H1 (cell line): ENCODE data around the gene CRHR1. TPM values are rescaled to one million over a fixed set of nuclear protein-coding genes. Genes with fewer than 3 reads are reported as not detected.

Experiments
- CTCF ChIA-PET: fragments of 300-600 bp; sonication (Branson Sonifier 250); formaldehyde crosslinking; loops from one replicate; lab custom pipeline; 2021; ENCODE audit not compliant: partially characterized antibody; lab: Charles Lee
- POLR2A ChIA-PET: fragments of 300-600 bp; sonication (Branson Sonifier 250); formaldehyde crosslinking; loops from one replicate; lab custom pipeline; 2021; ENCODE audit warnings: inconsistent platforms; ENCODE audit not compliant: partially characterized antibody; lab: Charles Lee
- DNase-seq, 2 experiments: peaks; one replicate each; pipeline versions ENCODE4 v3.0.0 to v3.0.0-alpha.2; 2010 to 2022; ENCODE audit warnings: low spot score in 2 of 2, low read depth in 1 of 2, mixed read lengths in 1 of 2
- FAIRE-seq: peaks from 2 replicates; lab custom pipeline; 2011; peaks lifted over from hg19 to GRCh38; lab: Jason Lieb, UNC
- H2AFZ ChIP-seq: 2 replicates; pipeline ENCODE4 v1.8.1; 2012; ENCODE audit warnings: low read length, inconsistent platforms
- H2AK5ac ChIP-seq: 2 replicates; pipeline ENCODE4 v1.6.1; 2013; ENCODE audit warnings: low read depth, low read length
- H2BK120ac ChIP-seq: replicated peaks from 2 replicates; pipeline ENCODE3; 2013; ENCODE audit warnings: low read depth, low read length, inconsistent platforms
- H2BK12ac ChIP-seq: 2 replicates; pipeline ENCODE4 v1.6.1; 2013; ENCODE audit warnings: low read depth, low read length
- H2BK15ac ChIP-seq: 2 replicates; pipeline ENCODE4 v1.6.1; 2013; ENCODE audit warnings: low read length
- H2BK20ac ChIP-seq: 2 replicates; pipeline ENCODE4 v1.6.1; 2013; ENCODE audit warnings: low read length
- H2BK5ac ChIP-seq: 2 replicates; pipeline ENCODE4 v1.6.1; 2013; ENCODE audit warnings: low read depth, low read length
- H3K14ac ChIP-seq: 2 replicates; pipeline ENCODE4 v1.6.1; 2013; ENCODE audit warnings: inconsistent platforms; ENCODE audit not compliant: insufficient read length
- H3K18ac ChIP-seq: 2 replicates; pipeline ENCODE4 v1.6.1; 2013; ENCODE audit warnings: low read length; ENCODE audit errors: extremely low read depth
- H3K23ac ChIP-seq: 2 replicates; pipeline ENCODE4 v1.6.1; 2013; ENCODE audit warnings: inconsistent platforms; ENCODE audit not compliant: insufficient read length
- H3K23me2 ChIP-seq: 2 replicates; pipeline ENCODE4 v1.6.1; 2013; ENCODE audit warnings: low read depth, low read length
- H3K27ac ChIP-seq: 2 replicates; pipeline ENCODE4 v1.6.1; 2011; ENCODE audit warnings: low read depth, low read length, inconsistent platforms
- H3K27me3 ChIP-seq, 4 experiments: replicated peaks in 1 of 4; 1 replicate in 1 of 4; 2 replicates in 3 of 4; pipeline versions ENCODE4 v1.6.1 to v1.8.1; 2011 to 2013; ENCODE audit warnings: low read length in 3 of 4, mild to moderate bottlenecking in 3 of 4, inconsistent platforms in 2 of 4, mixed read lengths in 2 of 4, moderate library complexity in 1 of 4; ENCODE audit not compliant: control insufficient read depth in 3 of 4, insufficient read depth in 3 of 4; ENCODE audit errors: extremely low read depth in 1 of 4
- H3K36me3 ChIP-seq, 4 experiments: 2 replicates each; pipeline versions ENCODE4 v1.6.1 to v1.8.1; 2011 to 2013; ENCODE audit warnings: mild to moderate bottlenecking in 4 of 4, low read length in 3 of 4, moderate library complexity in 2 of 4, control low read depth in 1 of 4, inconsistent platforms in 1 of 4; ENCODE audit not compliant: insufficient read depth in 4 of 4, control insufficient read depth in 2 of 4
- H3K4ac ChIP-seq: replicated peaks from 2 replicates; pipeline ENCODE3; 2013; ENCODE audit warnings: low read length, low read depth, mixed read lengths, inconsistent platforms; ENCODE audit not compliant: insufficient read length
- H3K4me1 ChIP-seq, 4 experiments: replicated peaks in 1 of 4; 1 replicate in 1 of 4; 2 replicates in 3 of 4; pipeline versions ENCODE4 v1.6.1 to v1.8.1; 2011 to 2013; ENCODE audit warnings: low read length in 3 of 4, inconsistent platforms in 2 of 4, mixed read lengths in 1 of 4; ENCODE audit not compliant: insufficient read depth in 4 of 4, control insufficient read depth in 3 of 4
- H3K4me2 ChIP-seq, 2 experiments: 2 replicates each; pipeline versions ENCODE4 v1.6.1 to v1.8.1; 2011 to 2013; ENCODE audit warnings: low read depth in 2 of 2, low read length in 2 of 2, control low read depth in 1 of 2, inconsistent platforms in 1 of 2, mild to moderate bottlenecking in 1 of 2; ENCODE audit not compliant: insufficient read depth in 1 of 2
- H3K4me3 ChIP-seq, 4 experiments: fragments of 200-600, 300-600 bp in 1 of 4; sonication (generic), shearing (Covaris generic), sonication (Bioruptor Twin) in 1 of 4; 2 replicates each; pipeline versions ENCODE4 v1.5.1 to v1.8.1; 2011 to 2016; ENCODE audit warnings: low read length in 4 of 4, low read depth in 3 of 4, control low read depth in 2 of 4, inconsistent platforms in 2 of 4, mild to moderate bottlenecking in 2 of 4, mixed read lengths in 1 of 4, moderate library complexity in 1 of 4; ENCODE audit not compliant: insufficient read depth in 2 of 4; ENCODE audit errors: extremely low read depth in 1 of 4
- H3K56ac ChIP-seq: replicated peaks from 2 replicates; pipeline ENCODE3; 2013; ENCODE audit warnings: low read depth, mild to moderate bottlenecking, mixed read lengths, low read length, inconsistent platforms; ENCODE audit not compliant: insufficient read length
- H3K79me1 ChIP-seq: 2 replicates; pipeline ENCODE4 v1.6.1; 2013; ENCODE audit warnings: low read depth, low read length, control low read depth
- H3K79me2 ChIP-seq, 2 experiments: 2 replicates each; pipeline versions ENCODE4 v1.6.1 to v1.8.1; 2012 to 2013; ENCODE audit warnings: low read length in 2 of 2, mild to moderate bottlenecking in 2 of 2, inconsistent platforms in 1 of 2; ENCODE audit not compliant: insufficient read depth in 2 of 2, control insufficient read depth in 1 of 2
- H3K9ac ChIP-seq, 4 experiments: replicated peaks in 1 of 4; 1 replicate in 1 of 4; 2 replicates in 3 of 4; pipeline versions ENCODE4 v1.6.1 to v1.8.1; 2011 to 2013; ENCODE audit warnings: low read depth in 3 of 4, low read length in 3 of 4, control low read depth in 2 of 4, mild to moderate bottlenecking in 2 of 4, moderate library complexity in 2 of 4, inconsistent platforms in 1 of 4; ENCODE audit errors: extremely low read depth in 1 of 4
- H3K9me3 ChIP-seq, 2 experiments: 2 replicates each; pipeline versions ENCODE4 v1.6.1 to v1.8.1; 2012 to 2013; ENCODE audit warnings: mild to moderate bottlenecking in 2 of 2, moderate library complexity in 2 of 2, control low read depth in 1 of 2, inconsistent platforms in 1 of 2, low read depth in 1 of 2, low read length in 1 of 2, mixed read lengths in 1 of 2; ENCODE audit not compliant: insufficient read depth in 2 of 2
- H4K20me1 ChIP-seq, 2 experiments: replicated peaks in 1 of 2; 2 replicates each; pipeline versions ENCODE3 to v1.8.1; 2011 to 2013; ENCODE audit warnings: inconsistent platforms in 2 of 2, low read length in 2 of 2, mild to moderate bottlenecking in 1 of 2; ENCODE audit not compliant: insufficient read depth in 2 of 2, control insufficient read depth in 1 of 2
- H4K5ac ChIP-seq: 2 replicates; pipeline ENCODE4 v1.6.1; 2013; ENCODE audit warnings: low read length, low read depth, mixed read lengths, inconsistent platforms; ENCODE audit not compliant: insufficient read length
- H4K8ac ChIP-seq: 2 replicates; pipeline ENCODE4 v1.8.0; 2013; ENCODE audit warnings: mild to moderate bottlenecking, moderate library complexity, low read length, inconsistent platforms; ENCODE audit not compliant: insufficient read depth; ENCODE audit errors: extremely low read depth
- H4K91ac ChIP-seq: replicated peaks from 2 replicates; pipeline ENCODE3; 2013; ENCODE audit warnings: low read length, mixed read lengths, inconsistent platforms; ENCODE audit not compliant: insufficient read length
- BRCA1 ChIP-seq: IDR thresholded peaks from 2 replicates; pipeline ENCODE4 v1.6.1; 2012; ENCODE audit warnings: low read depth, low read length, improper control_type of control experiment
- CEBPB ChIP-seq: IDR thresholded peaks from 2 replicates; pipeline ENCODE4 v1.6.1; 2012; ENCODE audit warnings: low read depth, low read length
- GABPA ChIP-seq: IDR thresholded peaks from 2 replicates; pipeline ENCODE4 v1.6.1; 2011; ENCODE audit warnings: mild to moderate bottlenecking, low read length, moderate library complexity, borderline replicate concordance; ENCODE audit not compliant: insufficient read depth
- MAX ChIP-seq: IDR thresholded peaks from 2 replicates; pipeline ENCODE4 v1.6.1; 2012; ENCODE audit warnings: inconsistent platforms
- SAP30 ChIP-seq: fragments of 300-600 bp; sonication (generic); IDR thresholded peaks from 2 replicates; pipeline ENCODE4 v1.7.1; 2012; ENCODE audit warnings: low read length, moderate library complexity, mild to moderate bottlenecking, inconsistent platforms; ENCODE audit not compliant: insufficient read depth, insufficient replicate concordance
- TEAD4 ChIP-seq: IDR thresholded peaks from 2 replicates; pipeline ENCODE4 v1.6.1; 2012; ENCODE audit warnings: low read depth, low read length, inconsistent platforms, mixed read lengths
- WGBS, 2 experiments: shearing (Covaris generic) in 1 of 2; methylation state at CpG; one replicate each; pipeline versions ENCODE4 v1.1.6 to v1.1.7; 2013 to 2015; ENCODE audit warnings: low lambda C conversion rate in 2 of 2, mixed read lengths in 2 of 2, inconsistent platforms in 1 of 2, low coverage in 1 of 2, missing lambda C conversion rate in 1 of 2; ENCODE audit not compliant: insufficient replicate concordance in 2 of 2, insufficient coverage in 1 of 2, insufficient read length in 1 of 2; ENCODE audit errors: extremely low coverage in 1 of 2, missing lambda C conversion rate in 1 of 2; 5-methylcytosine and 5-hydroxymethylcytosine counted together
- polyA plus RNA-seq, 7 experiments: library from polyadenylated mRNA; depleted of rRNA in 3 of 7; stranded (reverse) in 5 of 7; unstranded in 2 of 7; fragments of >200 nt in 5 of 7; fragments of 200-250 nt in 2 of 7; gene quantifications; 1 replicate in 5 of 7; 2 replicates in 1 of 7; 4 replicates in 1 of 7; pipeline versions ENCODE4 v1.2.1 to v1.2.3, GENCODE V29; 2011 to 2013; ENCODE audit warnings: missing spikeins in 2 of 7, mixed read lengths in 2 of 7
- total RNA-seq: library from RNA; stranded (reverse); fragmentation: NEBNext Ultra II Directional; extraction: Animal tissue kit (Norgen Biotek cat#: 25700); gene quantifications from 2 replicates; pipeline ENCODE4 v1.2.1, GENCODE V29; 2021

Gene CRHR1
- total and polyA plus RNA-seq, 2 of the 8 experiments (the other 6 are each of a cell fraction or from before 2014, with no cell fraction given) = 0.56 to 1.7 TPM

GRCh38 chr17:45770632-45771270 is 13.4 kb upstream of the CRHR1 start:
- Histone ChIP-seq H3K9me3 (no peaks in the 10 kb centered on the region), H3K18ac (no peak overlapping the region; the same call in 1 of the 2 replicates), H2BK15ac (no peak overlapping the region), H3K79me1 (no peaks in the 10 kb centered on the region), H3K4me3 (peak overlapping the region in 2 of 4 experiments; percentile 6 to 42; a peak in 3 of 8 replicates), H2BK12ac (peak overlapping the region; percentile 68; the same call in 1 of the 2 replicates), H2BK120ac (no peak overlapping the region), H3K4ac (no peak overlapping the region), H4K5ac (no peak overlapping the region), H2BK20ac (peak overlapping the region; percentile 29; the same call in 1 of the 2 replicates), H3K23ac (no peak overlapping the region), H2AK5ac (peak overlapping the region; percentile 31; the same call in 1 of the 2 replicates), H3K27ac (no peak overlapping the region), H3K4me1 (peaks cover 9 to 17% (median 13%) of the 10 kb centered on the region in 4 experiments), H4K91ac (no peak overlapping the region), H2AFZ (no peak overlapping the region), H3K36me3 (no peaks in the 10 kb centered on the region), H2BK5ac (no peak overlapping the region), H4K8ac (no peak overlapping the region), H3K9ac (no peak overlapping the region), H3K23me2 (peaks cover 1% of the 10 kb centered on the region; the same call in 1 of the 2 replicates), H3K4me2 (peak overlapping the region; percentile 57 to 60), H3K27me3 (no peaks in the 10 kb centered on the region), H3K79me2 (no peaks in the 10 kb centered on the region), H4K20me1 (no peaks in the 10 kb centered on the region), H3K14ac (no peak overlapping the region), H3K56ac (no peak overlapping the region)
- ChIA-PET POLR2A (interaction anchor here (0.9 to 5.3 kb wide), 3 partner anchors 12 to 129 kb away, joined by 3 to 23 read pairs (median 4); partner anchors contain the start of gene CRHR1), CTCF (interaction anchor here (0.8 to 6.6 kb wide), 25 partner anchors 8 to 361 kb away, joined by 3 to 84 read pairs (median 5); partner anchors contain the start of gene CRHR1)
- 52% methylated on average over 10 of the region's 10 CpGs; no CpG with 5 or more reads in 1 of the 2 experiments for WGBS, 2 experiments
- peak in 1 of 2 experiments; percentile 64 for DNase-seq
- FAIRE-seq = peak; percentile 75
- TF ChIP-seq CEBPB = no peak
- TF ChIP-seq MAX = no peak
- TF ChIP-seq GABPA = no peak
- no peak for TF ChIP-seq BRCA1
- TF ChIP-seq SAP30 = no peak
- no peak for TF ChIP-seq TEAD4
